GM12865 (cell line): ENCODE measurements around the gene CCDC102B.

Experiments
- DNase-seq: peaks from one replicate; pipeline ENCODE4 v3.0.0; 2010; ENCODE audit warnings: low read depth
- H3K4me3 ChIP-seq: 2 replicates; pipeline ENCODE4 v1.5.1; 2011; ENCODE audit warnings: mild to moderate bottlenecking, low read depth, low read length, control low read depth
- CTCF ChIP-seq: IDR thresholded peaks from 2 replicates; pipeline ENCODE4 v1.5.1; 2011; ENCODE audit warnings: low read length, control low read depth, low read depth, inconsistent platforms; ENCODE audit not compliant: insufficient read depth; ENCODE audit errors: missing control alignments

Gene CCDC102B

GRCh38 chr18:68822926-68823325 lies 25.0 kb downstream of the CCDC102B start:
- no peak for TF ChIP-seq CTCF
- H3K4me3 ChIP-seq: no peak overlapping the region
- no peak for DNase-seq

- H3K4me3 ChIP-seq: no peak overlapping the region
- no peak for DNase-seq
- TF ChIP-seq CTCF: no peak
Observed at GRCh38 chr18:68826121-68826520, 28.2 kb downstream of the CCDC102B start.

GRCh38 chr18:68830256-68831045 lies 32.6 kb downstream of the CCDC102B start:
- H3K4me3 ChIP-seq: no peak overlapping the region
- no peak for DNase-seq
- TF ChIP-seq CTCF: no peak

- TF ChIP-seq CTCF: no peak
- no peak for DNase-seq
Observed at GRCh38 chr18:68833756-68834155, 35.9 kb downstream of the CCDC102B start.

GRCh38 chr18:68837665-68838451 lies 40.0 kb downstream of the CCDC102B start:
- no peak for DNase-seq
- no peak for TF ChIP-seq CTCF
- H3K4me3 ChIP-seq: no peak overlapping the region

More at GRCh38 chr18:68833756-68834155, 35.9 kb downstream of the CCDC102B start:
- H3K4me3 ChIP-seq: no peak overlapping the region

GRCh38 chr18:68839701-68840100 lies 41.8 kb downstream of the CCDC102B start:
- no peak overlapping the region for H3K4me3 ChIP-seq
- TF ChIP-seq CTCF: no peak
- DNase-seq: no peak
